Mesendoderm (in vitro differentiated cells): ENCODE measurements around the gene KCNK6.

Experiments used
- DNase-seq: peaks from one replicate; pipeline ENCODE4 v3.0.0; 2013
- H2AK5ac ChIP-seq: 2 replicates; pipeline ENCODE4 v1.6.1; 2013; ENCODE audit warnings: low read length, inconsistent platforms
- H2BK120ac ChIP-seq: 2 replicates; pipeline ENCODE4 v1.6.1; 2013; ENCODE audit warnings: low read depth, mild to moderate bottlenecking, low read length, moderate library complexity, mixed read lengths
- H2BK15ac ChIP-seq: replicated peaks from 2 replicates; pipeline ENCODE4 v1.6.1; 2013; ENCODE audit warnings: low read depth, mild to moderate bottlenecking, moderate library complexity
- H2BK5ac ChIP-seq: 2 replicates; pipeline ENCODE4 v1.6.1; 2013; ENCODE audit warnings: low read length, inconsistent platforms
- H3K18ac ChIP-seq: 2 replicates; pipeline ENCODE4 v1.6.1; 2013; ENCODE audit warnings: mild to moderate bottlenecking, low read length, mixed read lengths
- H3K23ac ChIP-seq: one replicate; pipeline ENCODE4 v1.6.1; 2013; ENCODE audit warnings: low read length
- H3K27ac ChIP-seq: 2 replicates; pipeline ENCODE4 v1.5.1; 2013; ENCODE audit warnings: low read depth, mild to moderate bottlenecking, inconsistent platforms, low read length, moderate library complexity
- H3K27me3 ChIP-seq: 2 replicates; pipeline ENCODE4 v1.6.1; 2013; ENCODE audit warnings: low read length, control low read depth, mild to moderate bottlenecking, inconsistent platforms; ENCODE audit not compliant: insufficient read depth, poor library complexity
- H3K36me3 ChIP-seq: 2 replicates; pipeline ENCODE4 v1.6.1; 2013; ENCODE audit warnings: low read length, inconsistent platforms; ENCODE audit not compliant: control insufficient read depth, insufficient read depth
- H3K4ac ChIP-seq: one replicate; pipeline ENCODE4 v1.6.1; 2013; ENCODE audit warnings: low read depth, mild to moderate bottlenecking, low read length, moderate library complexity
- H3K4me1 ChIP-seq: 2 replicates; pipeline ENCODE4 v1.6.1; 2013; ENCODE audit warnings: low read depth, low read length, inconsistent platforms; ENCODE audit not compliant: control insufficient read depth
- H3K4me2 ChIP-seq: 2 replicates; pipeline ENCODE4 v1.6.1; 2013; ENCODE audit warnings: low read length
- H3K4me3 ChIP-seq: 2 replicates; pipeline ENCODE4 v1.5.1; 2013; ENCODE audit warnings: mild to moderate bottlenecking, low read length
- H3K56ac ChIP-seq: one replicate; pipeline ENCODE4 v1.6.1; 2013; ENCODE audit warnings: low read length
- H3K79me1 ChIP-seq: 2 replicates; pipeline ENCODE4 v1.6.1; 2013; ENCODE audit warnings: low read length, inconsistent platforms
- H3K79me2 ChIP-seq: 2 replicates; pipeline ENCODE4 v1.6.1; 2013; ENCODE audit warnings: mild to moderate bottlenecking, low read length; ENCODE audit not compliant: control insufficient read depth, insufficient read depth
- H3K9ac ChIP-seq: 2 replicates; pipeline ENCODE4 v1.6.1; 2013; ENCODE audit warnings: low read length, inconsistent platforms
- H4K5ac ChIP-seq: one replicate; pipeline ENCODE4 v1.6.1; 2013; ENCODE audit warnings: low read length
- H4K8ac ChIP-seq: one replicate; pipeline ENCODE4 v1.6.1; 2013; ENCODE audit warnings: low read depth, mild to moderate bottlenecking, control low read depth, low read length, moderate library complexity
- WGBS: extraction: QIAGEN DNeasy Blood & Tissue Kit; methylation state at CpG from one replicate; pipeline ENCODE4 v1.1.7; 2013; ENCODE audit warnings: low lambda C conversion rate, missing lambda C conversion rate; ENCODE audit not compliant: insufficient coverage; ENCODE audit errors: extremely low coverage; 5-methylcytosine and 5-hydroxymethylcytosine counted together

KCNK6 gene

GRCh38 chr19:38303517-38304351, 15.9 kb upstream of the KCNK6 start, which contains the start of gene C19orf33:
TSS of gene C19orf33 (plus strand) at chr19:38304251. CDS start at chr19:38304262, 11 bp downstream.
- peak within 1 kb of the TSS; percentile 56 for H3K56ac ChIP-seq
- WGBS, result no CpG with 5 or more reads among the region's 28 CpGs
- no peaks in the 10 kb centered on the region for H3K36me3 ChIP-seq
- H2BK15ac ChIP-seq, result no peak within 1 kb of the TSS
- no peak within 1 kb of the TSS for H3K4me3 ChIP-seq
- no peaks in the 10 kb centered on the region for H3K27me3 ChIP-seq
- no peak within 1 kb of the TSS for H4K5ac ChIP-seq
- H3K18ac ChIP-seq, result no peak within 1 kb of the TSS
- no peaks in the 10 kb centered on the region for H3K79me2 ChIP-seq
- H2BK5ac ChIP-seq, result peak within 1 kb of the TSS; percentile 70
- no peaks in the 10 kb centered on the region for H3K79me1 ChIP-seq
- H4K8ac ChIP-seq, result no peak within 1 kb of the TSS
- no peak within 1 kb of the TSS for H3K27ac ChIP-seq
- no peak within 1 kb of the TSS for H2AK5ac ChIP-seq
- DNase-seq, result peak; percentile 71
- H3K4me1 ChIP-seq, result no peaks in the 10 kb centered on the region
- H3K9ac ChIP-seq, result peak within 1 kb of the TSS; percentile 70
- H3K4ac ChIP-seq, result no peak within 1 kb of the TSS
- H3K4me2 ChIP-seq, result peak within 1 kb of the TSS; percentile 56
- no peak within 1 kb of the TSS for H3K23ac ChIP-seq
- no peak within 1 kb of the TSS for H2BK120ac ChIP-seq

- H3K56ac ChIP-seq, result peak overlapping the region; percentile 56
- no peak overlapping the region for H3K27ac ChIP-seq
- H3K36me3 ChIP-seq, result no peaks in the 10 kb centered on the region
- DNase-seq, result peak; percentile 19
- H3K9ac ChIP-seq, result peak overlapping the region; percentile 70
- H3K4me1 ChIP-seq, result no peaks in the 10 kb centered on the region
- H2BK120ac ChIP-seq, result no peak overlapping the region
- H2BK15ac ChIP-seq, result no peak overlapping the region
- H3K4me3 ChIP-seq, result no peak overlapping the region
- H2AK5ac ChIP-seq, result no peak overlapping the region
- WGBS, result no CpG with 5 or more reads among the region's 27 CpGs
- no peak overlapping the region for H3K4ac ChIP-seq
- no peak overlapping the region for H3K18ac ChIP-seq
- H4K8ac ChIP-seq, result no peak overlapping the region
- H3K23ac ChIP-seq, result no peak overlapping the region
- H3K27me3 ChIP-seq, result no peaks in the 10 kb centered on the region
- H3K4me2 ChIP-seq, result peak overlapping the region; percentile 16
- no peak overlapping the region for H2BK5ac ChIP-seq
- H4K5ac ChIP-seq, result no peak overlapping the region
- H3K79me2 ChIP-seq, result no peaks in the 10 kb centered on the region
- no peaks in the 10 kb centered on the region for H3K79me1 ChIP-seq
These were observed 15.2 kb upstream of the KCNK6 start for GRCh38 chr19:38304352-38304865.

GRCh38 chr19:38304866-38305429, 14.7 kb upstream of the KCNK6 start:
- Histone ChIP-seq H2AK5ac (no peak overlapping the region), H4K8ac (no peak overlapping the region), H3K36me3 (no peaks in the 10 kb centered on the region), H3K23ac (no peak overlapping the region), H3K4me3 (no peak overlapping the region), H3K4me2 (peak overlapping the region; percentile 38), H3K9ac (peak overlapping the region; percentile 70), H3K4ac (no peak overlapping the region), H3K27me3 (no peaks in the 10 kb centered on the region), H2BK120ac (no peak overlapping the region), H3K18ac (no peak overlapping the region), H3K27ac (peak overlapping the region; percentile 22), H3K4me1 (no peaks in the 10 kb centered on the region), H2BK5ac (no peak overlapping the region), H2BK15ac (no peak overlapping the region), H3K56ac (peak overlapping the region; percentile 82), H3K79me2 (no peaks in the 10 kb centered on the region), H4K5ac (no peak overlapping the region), H3K79me1 (no peaks in the 10 kb centered on the region)
- no CpG with 5 or more reads among the region's 29 CpGs for WGBS
- DNase-seq, result peak; percentile 94

GRCh38 chr19:38306236-38306635, 13.4 kb upstream of the KCNK6 start:
- no peak overlapping the region for H3K56ac ChIP-seq
- H3K27me3 ChIP-seq, result no peaks in the 10 kb centered on the region
- H3K23ac ChIP-seq, result no peak overlapping the region
- H2BK5ac ChIP-seq, result no peak overlapping the region
- H3K36me3 ChIP-seq, result no peaks in the 10 kb centered on the region
- DNase-seq, result no peak
- H3K18ac ChIP-seq, result no peak overlapping the region
- no peak overlapping the region for H3K4ac ChIP-seq
- no peak overlapping the region for H3K4me2 ChIP-seq
- H2BK15ac ChIP-seq, result no peak overlapping the region
- no peak overlapping the region for H4K8ac ChIP-seq
- no peak overlapping the region for H4K5ac ChIP-seq
- H2BK120ac ChIP-seq, result no peak overlapping the region
- H3K79me1 ChIP-seq, result peaks cover 5% of the 10 kb centered on the region
- H3K4me1 ChIP-seq, result no peaks in the 10 kb centered on the region
- H3K27ac ChIP-seq, result no peak overlapping the region
- no peak overlapping the region for H3K9ac ChIP-seq
- no peaks in the 10 kb centered on the region for H3K79me2 ChIP-seq
- no CpG with 5 or more reads among the region's 3 CpGs for WGBS
- H3K4me3 ChIP-seq, result no peak overlapping the region
- no peak overlapping the region for H2AK5ac ChIP-seq

GRCh38 chr19:38307076-38307475, 12.6 kb upstream of the KCNK6 start:
- H3K27ac ChIP-seq, result no peak overlapping the region
- WGBS, result no CpG with 5 or more reads among the region's 4 CpGs

More at GRCh38 chr19:38307076-38307475, 12.6 kb upstream of the KCNK6 start:
- Histone ChIP-seq H2AK5ac (no peak overlapping the region), H3K4ac (no peak overlapping the region), H3K56ac (no peak overlapping the region), H2BK120ac (no peak overlapping the region), H3K4me1 (no peaks in the 10 kb centered on the region), H3K79me1 (peaks cover 5% of the 10 kb centered on the region), H3K23ac (no peak overlapping the region), H3K4me2 (no peak overlapping the region), H3K36me3 (no peaks in the 10 kb centered on the region), H3K18ac (no peak overlapping the region), H4K5ac (no peak overlapping the region), H3K9ac (no peak overlapping the region), H3K27me3 (no peaks in the 10 kb centered on the region), H3K4me3 (no peak overlapping the region), H2BK5ac (no peak overlapping the region), H3K79me2 (no peaks in the 10 kb centered on the region), H4K8ac (no peak overlapping the region), H2BK15ac (no peak overlapping the region)
- DNase-seq, result no peak
